GM19455 (cell line): Measurements from ENCODE around the gene SLC22A5.
"Not testable (repeated sequence)": the region's sequence is repeated elsewhere in the genome, so short reads cannot be mapped to it uniquely, and the experiment has no call there.

Experiments
- ATAC-seq: cut with Tn5 transposase; IDR thresholded peaks from one replicate; pipeline ENCODE4 v1.9.1; 2021; ENCODE audit not compliant: unreplicated experiment

SLC22A5 gene

GRCh38 chr5:132426525-132427138 lies 57.1 kb downstream of the SLC22A5 start:
- no peak for ATAC-seq

- ATAC-seq: no peak
Observed at GRCh38 chr5:132427281-132428146, 58.0 kb downstream of the SLC22A5 start.

- no peak for ATAC-seq
Observed at GRCh38 chr5:132428147-132428482, 58.6 kb downstream of the SLC22A5 start.

- ATAC-seq: no peak
Observed at GRCh38 chr5:132428484-132429462, 59.3 kb downstream of the SLC22A5 start.

- ATAC-seq: no peak
Observed at GRCh38 chr5:132429463-132430440, 60.2 kb downstream of the SLC22A5 start.

- no peak for ATAC-seq
Observed at GRCh38 chr5:132430746-132431145, 61.2 kb downstream of the SLC22A5 start.

GRCh38 chr5:132431632-132432031 lies 62.1 kb downstream of the SLC22A5 start:
- ATAC-seq: no peak

- no peak for ATAC-seq
Observed at GRCh38 chr5:132433141-132433540, 63.6 kb downstream of the SLC22A5 start.

GRCh38 chr5:132434416-132435286 lies 65.1 kb downstream of the SLC22A5 start:
- ATAC-seq: no peak

GRCh38 chr5:132435447-132435846 lies 65.9 kb downstream of the SLC22A5 start:
- no peak for ATAC-seq

GRCh38 chr5:132435886-132436285 lies 66.4 kb downstream of the SLC22A5 start:
- no peak for ATAC-seq

- no peak for ATAC-seq
Observed at GRCh38 chr5:132436936-132437335, 67.4 kb downstream of the SLC22A5 start.

- ATAC-seq: peak; percentile 84
Observed at GRCh38 chr5:132437604-132438266, 68.2 kb downstream of the SLC22A5 start.

GRCh38 chr5:132438267-132438645 lies 68.7 kb downstream of the SLC22A5 start:
- ATAC-seq: not testable (repeated sequence)

- ATAC-seq: no peak
Observed at GRCh38 chr5:132438917-132439316, 69.4 kb downstream of the SLC22A5 start.

GRCh38 chr5:132439521-132440089 lies 70.1 kb downstream of the SLC22A5 start:
- no peak for ATAC-seq

- no peak for ATAC-seq
Observed at GRCh38 chr5:132444061-132444460, 74.6 kb downstream of the SLC22A5 start.
